HepG2 (cell line): ENCODE measurements around the gene CTNNA3.

Source experiments
- CTCF ChIP-seq: sonication (generic); formaldehyde crosslinking; IDR thresholded peaks from 2 replicates; pipeline ENCODE4 v1.5.0; 2020; ENCODE audit warnings: mild to moderate bottlenecking, missing genetic modification reagents, moderate library complexity
- ELF3 ChIP-seq: IDR thresholded peaks from 2 replicates; pipeline ENCODE4 v1.6.1; 2016; ENCODE audit warnings: missing genetic modification reagents, missing compliant biosample characterization
- EZH2 ChIP-seq: conservative IDR thresholded peaks from 2 replicates; pipeline ENCODE4 v1.6.1; 2012; ENCODE audit warnings: mild to moderate bottlenecking, low read depth, low read length, moderate library complexity
- GABPA ChIP-seq, 2 experiments: IDR thresholded peaks; 2 replicates each; pipeline ENCODE4 v1.6.1; 2011 to 2016; ENCODE audit warnings: low read depth in 2 of 2, low read length in 1 of 2, missing biosample characterization in 1 of 2, missing genetic modification characterization in 1 of 2
- JUND ChIP-seq: sonication (generic); formaldehyde crosslinking; IDR thresholded peaks from 2 replicates; pipeline ENCODE4 v1.8.0; 2022; ENCODE audit warnings: mild to moderate bottlenecking, missing genetic modification reagents
- MAX ChIP-seq: IDR thresholded peaks from 2 replicates; pipeline ENCODE4 v1.6.1; 2012; ENCODE audit warnings: inconsistent platforms
- SATB2 ChIP-seq: sonication (generic); formaldehyde crosslinking; IDR thresholded peaks from 2 replicates; pipeline ENCODE4 v1.5.0; 2020; ENCODE audit warnings: missing genetic modification reagents
- SP1 ChIP-seq, 2 experiments: fragments of 450-650 bp in 1 of 2; sonication (generic) in 1 of 2; formaldehyde crosslinking in 1 of 2; IDR thresholded peaks; 2 replicates each; pipeline versions ENCODE4 v1.4.0 to v1.6.1; 2016 to 2020; ENCODE audit warnings: missing genetic modification reagents in 1 of 2
- ZNF350 ChIP-seq: sonication (generic); formaldehyde crosslinking; IDR thresholded peaks from 2 replicates; pipeline ENCODE4 v1.4.0; 2020; ENCODE audit warnings: mild to moderate bottlenecking, low read depth, missing genetic modification reagents, borderline replicate concordance
- ZNF709 ChIP-seq: sonication (generic); formaldehyde crosslinking; IDR thresholded peaks from 2 replicates; pipeline ENCODE4 v1.5.0; 2020; ENCODE audit warnings: mild to moderate bottlenecking, missing genetic modification reagents
- TF ChIP-seq, protein P1 (sequence below): sonication (generic); formaldehyde crosslinking; IDR thresholded peaks from 2 replicates; pipeline ENCODE4 v1.5.0; 2020; ENCODE audit warnings: missing genetic modification reagents

- TF ChIP-seq MAX: no peak
- no peak for TF ChIP-seq GABPA (IDR thresholded peaks at IDR 0.05; ENCODE audit: low read depth, low read length)
- no peak for TF ChIP-seq GABPA (CRISPR knock-in tag; IDR thresholded peaks at IDR 0.05; ENCODE audit: low read depth)
- no peak for TF ChIP-seq ELF3 (CRISPR knock-in tag)
- TF ChIP-seq CTCF (CRISPR knock-in tag): no peak
- TF ChIP-seq SP1 (IDR thresholded peaks at IDR 0.05): no peak
- TF ChIP-seq SP1 (CRISPR knock-in tag; IDR thresholded peaks at IDR 0.05): no peak
- no peak for TF ChIP-seq SATB2
- no peak for TF ChIP-seq ZNF350 (CRISPR knock-in tag)
- TF ChIP-seq, protein P1, sequence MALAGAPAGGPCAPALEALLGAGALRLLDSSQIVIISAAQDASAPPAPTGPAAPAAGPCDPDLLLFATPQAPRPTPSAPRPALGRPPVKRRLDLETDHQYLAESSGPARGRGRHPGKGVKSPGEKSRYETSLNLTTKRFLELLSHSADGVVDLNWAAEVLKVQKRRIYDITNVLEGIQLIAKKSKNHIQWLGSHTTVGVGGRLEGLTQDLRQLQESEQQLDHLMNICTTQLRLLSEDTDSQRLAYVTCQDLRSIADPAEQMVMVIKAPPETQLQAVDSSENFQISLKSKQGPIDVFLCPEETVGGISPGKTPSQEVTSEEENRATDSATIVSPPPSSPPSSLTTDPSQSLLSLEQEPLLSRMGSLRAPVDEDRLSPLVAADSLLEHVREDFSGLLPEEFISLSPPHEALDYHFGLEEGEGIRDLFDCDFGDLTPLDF (CRISPR knock-in tag): no peak
- TF ChIP-seq ZNF709 (CRISPR knock-in tag): no peak
- no peak for TF ChIP-seq EZH2
- no peak for TF ChIP-seq JUND (CRISPR knock-in tag)
Observed at GRCh38 chr10:66025186-66025585, 1670.8 kb downstream of the CTNNA3 start.
